Right atrium auricular region (tissue), 2 donors: Measurements from ENCODE around the gene SALL1. TPM values are rescaled to one million over a fixed set of nuclear protein-coding genes. Genes with fewer than 3 reads are reported as not detected.

Source experiments
- DNase-seq: peaks from one replicate; pipeline ENCODE4 v3.0.0-alpha.2; 2019; ENCODE audit warnings: low spot score
- H3K27ac ChIP-seq, 2 donors: fragments of 200-600 bp; sonication (generic); 1 replicate in 1 of 2; 2 replicates in 1 of 2; pipeline ENCODE4 v1.5.1; 2016 to 2019
- H3K27me3 ChIP-seq, 2 donors: fragments of 200-600 bp; sonication (generic); one replicate each; pipeline versions ENCODE4 v1.5.1 to v1.6.0; 2017 to 2019
- H3K36me3 ChIP-seq: fragments of 200-600 bp; sonication (generic); one replicate; pipeline ENCODE4 v1.5.1; 2016
- H3K4me1 ChIP-seq, 2 donors: fragments of 200-600 bp; sonication (generic); one replicate each; pipeline versions ENCODE4 v1.5.1 to v1.6.0; 2017 to 2019
- H3K4me3 ChIP-seq, 2 donors: fragments of 200-600 bp; sonication (generic); 1 replicate in 1 of 2; 2 replicates in 1 of 2; pipeline ENCODE4 v1.5.1; 2017 to 2019; ENCODE audit warnings: mild to moderate bottlenecking in 1 of 2, moderate library complexity in 1 of 2
- H3K9me3 ChIP-seq, 2 donors: fragments of 200-600 bp; sonication (generic); one replicate each; pipeline ENCODE4 v1.5.1; 2019
- CTCF ChIP-seq, 2 donors: fragments of 200-600 bp; sonication (generic); IDR thresholded peaks; one replicate each; pipeline ENCODE4 v1.5.1; 2019; ENCODE audit warnings: antibody characterized with exemption in 2 of 2
- total RNA-seq, 2 donors: library from RNA; depleted of rRNA; stranded (reverse); fragments of >200 nt; gene quantifications; one replicate each; pipeline ENCODE4 v1.1.0, GENCODE V29; 2016

Gene SALL1
- total RNA-seq, 2 donors from 2014 or later, result 1.3 to 6.9 TPM

DNA sequence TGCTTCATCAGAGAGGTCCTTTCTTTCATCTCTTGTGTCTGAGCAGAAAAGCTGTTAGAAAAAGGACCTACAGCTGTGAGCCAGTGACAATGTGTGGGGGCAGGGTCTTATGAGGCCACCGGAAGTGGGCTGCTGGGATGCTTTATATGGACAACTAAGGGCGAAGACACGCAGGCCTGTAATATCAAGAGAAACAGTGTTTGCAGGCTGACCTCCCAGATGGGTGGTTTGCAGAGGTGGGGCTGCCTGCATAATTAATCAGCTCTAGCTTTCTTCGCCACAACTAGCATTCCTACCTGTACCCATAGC, 30.4 kb upstream of the SALL1 start:
- no peaks in the 10 kb centered on the region for H3K4me1 ChIP-seq
- no peak for DNase-seq
- TF ChIP-seq CTCF (IDR thresholded peaks at IDR 0.05), result no peak
- H3K4me3 ChIP-seq, result no peak overlapping the region
- H3K27me3 ChIP-seq, result no peaks in the 10 kb centered on the region
- no peak overlapping the region for H3K27ac ChIP-seq
- no peaks in the 10 kb centered on the region for H3K9me3 ChIP-seq
- no peaks in the 10 kb centered on the region for H3K36me3 ChIP-seq

GRCh38 chr16:51180719-51181502, 29.8 kb upstream of the SALL1 start:
- no peaks in the 10 kb centered on the region for H3K27me3 ChIP-seq
- no peak for DNase-seq

GRCh38 chr16:51175081-51175480, 24.0 kb upstream of the SALL1 start:
- no peak for DNase-seq
- Histone ChIP-seq H3K27ac (no peak overlapping the region), H3K9me3 (no peaks in the 10 kb centered on the region), H3K4me3 (no peak overlapping the region), H3K36me3 (no peaks in the 10 kb centered on the region), H3K27me3 (no peaks in the 10 kb centered on the region), H3K4me1 (no peaks in the 10 kb centered on the region)
- TF ChIP-seq CTCF (IDR thresholded peaks at IDR 0.05), result no peak

More at GRCh38 chr16:51180719-51181502, 29.8 kb upstream of the SALL1 start:
- no peaks in the 10 kb centered on the region for H3K9me3 ChIP-seq
- H3K4me1 ChIP-seq, result no peaks in the 10 kb centered on the region
- H3K27ac ChIP-seq, result no peak overlapping the region
- no peak for TF ChIP-seq CTCF (IDR thresholded peaks at IDR 0.05)
- H3K4me3 ChIP-seq, result no peak overlapping the region
- no peaks in the 10 kb centered on the region for H3K36me3 ChIP-seq

DNA sequence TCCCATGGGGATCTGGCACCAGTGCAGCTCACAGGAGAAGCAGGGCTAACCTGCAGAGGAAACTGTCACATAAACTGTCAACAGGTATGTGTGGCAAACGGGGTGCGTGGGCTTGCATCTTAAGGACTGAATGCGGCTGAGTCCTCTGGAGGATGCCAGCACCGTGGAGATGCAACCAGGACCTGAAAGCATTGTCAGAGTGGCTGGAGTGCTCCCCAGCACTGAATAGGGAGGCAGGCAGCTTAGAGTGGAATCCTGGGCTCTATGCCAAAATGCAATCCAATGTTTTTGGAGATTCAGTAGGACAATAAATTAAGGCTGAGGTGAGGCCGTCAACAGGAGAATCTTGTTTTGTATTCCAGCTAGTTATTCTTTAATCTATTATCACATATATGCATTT, 21.3 kb upstream of the SALL1 start:
- TF ChIP-seq CTCF (IDR thresholded peaks at IDR 0.05), result no peak
- Histone ChIP-seq H3K27ac (no peak overlapping the region), H3K36me3 (no peaks in the 10 kb centered on the region), H3K4me1 (no peaks in the 10 kb centered on the region), H3K27me3 (no peaks in the 10 kb centered on the region), H3K4me3 (no peak overlapping the region), H3K9me3 (no peaks in the 10 kb centered on the region)
- no peak for DNase-seq

DNA sequence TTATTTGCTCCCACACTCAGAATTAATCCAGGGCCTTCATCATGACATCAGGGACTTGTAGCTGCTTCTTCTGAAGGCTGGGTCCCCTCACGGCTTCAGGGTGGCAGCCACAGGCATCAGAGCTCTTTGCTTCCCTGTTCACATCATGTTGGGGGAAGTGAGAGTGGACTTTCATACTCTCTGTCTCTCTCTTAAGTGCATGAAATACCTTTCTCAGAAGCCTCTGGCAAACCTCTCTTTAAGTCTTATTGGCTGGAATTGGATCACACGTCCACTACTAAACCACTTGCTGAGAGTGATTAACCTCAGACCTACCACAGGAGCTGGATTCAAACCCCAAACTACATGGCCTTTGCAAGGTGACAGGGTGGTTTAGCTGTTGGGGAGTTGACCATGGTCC, 17.7 kb upstream of the SALL1 start:
- no peak overlapping the region for H3K4me3 ChIP-seq
- H3K27me3 ChIP-seq, result no peaks in the 10 kb centered on the region
- no peak for TF ChIP-seq CTCF (IDR thresholded peaks at IDR 0.05)
- no peak for DNase-seq
- H3K4me1 ChIP-seq, result no peaks in the 10 kb centered on the region
- no peaks in the 10 kb centered on the region for H3K9me3 ChIP-seq
- H3K36me3 ChIP-seq, result no peaks in the 10 kb centered on the region
- no peak overlapping the region for H3K27ac ChIP-seq
